A673 (cell line): ENCODE results near the gene CDH12. TPM values are rescaled to one million over a fixed set of nuclear protein-coding genes. Genes with fewer than 3 reads are reported as not detected.

Experiments used
- BruUV-seq: library from RNA; stranded (reverse); fragments of 400-500 nt; replicated peaks from 2 replicates; lab custom pipeline; 2021; lab: Mats Ljungman, UMichigan
- CTCF ChIA-PET: fragments of 300-600 bp; sonication (Branson Sonifier 250); formaldehyde crosslinking; loops from one replicate; lab custom pipeline; 2022; ENCODE audit warnings: antibody characterized with exemption; lab: Charles Lee
- POLR2A ChIA-PET: fragments of 300-600 bp; sonication (Branson Sonifier 250); formaldehyde crosslinking; loops from one replicate; lab custom pipeline; 2022; ENCODE audit warnings: antibody characterized with exemption; ENCODE audit not compliant: low non-redundant PET; lab: Charles Lee
- DNase-seq: peaks from one replicate; pipeline ENCODE4 v3.0.0-alpha.2; 2015; ENCODE audit warnings: low spot score
- H3K27ac ChIP-seq: fragments of 200-600 bp; sonication (generic); 2 replicates; pipeline ENCODE4 v1.5.1; 2016; ENCODE audit warnings: mixed run types, low read depth, mild to moderate bottlenecking, mixed read lengths, antibody characterized with exemption, low read length; ENCODE audit not compliant: poor library complexity, severe bottlenecking
- H3K27me3 ChIP-seq: fragments of 200-600 bp; sonication (generic); replicated peaks from 2 replicates; pipeline ENCODE4 v1.6.1; 2017; ENCODE audit warnings: mixed run types, low read depth, mild to moderate bottlenecking, mixed read lengths, antibody characterized with exemption, low read length; ENCODE audit not compliant: insufficient read depth, poor library complexity
- H3K36me3 ChIP-seq: fragments of 200-600 bp; sonication (generic); 2 replicates; pipeline ENCODE4 v1.6.1; 2016; ENCODE audit warnings: mixed run types, mild to moderate bottlenecking, mixed read lengths, antibody characterized with exemption, low read length; ENCODE audit not compliant: insufficient read depth, poor library complexity, severe bottlenecking
- H3K4me1 ChIP-seq: fragments of 200-600 bp; sonication (generic); 2 replicates; pipeline ENCODE4 v1.6.1; 2017; ENCODE audit warnings: mixed run types, mild to moderate bottlenecking, mixed read lengths, antibody characterized with exemption, low read length; ENCODE audit not compliant: insufficient read depth, poor library complexity, severe bottlenecking
- H3K4me3 ChIP-seq: fragments of 200-600 bp; sonication (generic); 2 replicates; pipeline ENCODE4 v1.5.1; 2016; ENCODE audit warnings: low read depth, mixed run types, mild to moderate bottlenecking, mixed read lengths, low read length; ENCODE audit not compliant: poor library complexity, severe bottlenecking
- H3K9me3 ChIP-seq: fragments of 200-600 bp; sonication (generic); 2 replicates; pipeline ENCODE4 v1.6.1; 2016; ENCODE audit warnings: mixed run types, low read depth, mild to moderate bottlenecking, mixed read lengths, antibody characterized with exemption, low read length; ENCODE audit not compliant: poor library complexity, severe bottlenecking
- CTCF ChIP-seq: fragments of 300-800, 200-600 bp; sonication (generic); conservative IDR thresholded peaks from 2 replicates; pipeline ENCODE4 v1.5.1; 2017; ENCODE audit warnings: low read depth, mild to moderate bottlenecking, antibody characterized with exemption, low read length, moderate library complexity, mixed read lengths
- EZH2 ChIP-seq: fragments of 200-600 bp; sonication (generic); IDR thresholded peaks from 2 replicates; pipeline ENCODE4 v1.6.1; 2017; ENCODE audit warnings: borderline replicate concordance, low read depth, mild to moderate bottlenecking, mixed read lengths, antibody characterized with exemption, low read length; ENCODE audit not compliant: poor library complexity, severe bottlenecking
- intact Hi-C: fragments of 100-400 bp; cut with micrococcal nuclease; formaldehyde crosslinking; loops from one replicate; pipeline ENCODE4 v1.10.0; 2022; ENCODE audit not compliant: unreplicated experiment
- total RNA-seq: library from RNA; stranded (reverse); gene quantifications from 2 replicates; pipeline ENCODE4 v1.2.3, GENCODE V29; 2021

Gene CDH12
- total RNA-seq, 1 experiment from 2014 or later, result 39.5 TPM

- Histone ChIP-seq H3K4me3 (no peak overlapping the region), H3K27me3 (no peaks in the 10 kb centered on the region), H3K9me3 (no peaks in the 10 kb centered on the region), H3K27ac (no peak overlapping the region), H3K36me3 (no peaks in the 10 kb centered on the region), H3K4me1 (no peaks in the 10 kb centered on the region)
- intact Hi-C loops, result no loop called here
- no TSS peak for BruUV-seq
- DNase-seq, result no peak
- CTCF ChIA-PET, result no interaction called here
- POLR2A ChIA-PET, result no interaction called here
- TF ChIP-seq EZH2 (no peak), CTCF (no peak)
Observed at GRCh38 chr5:22500556-22500955, 352.6 kb downstream of the CDH12 start.

GRCh38 chr5:22496666-22497065 lies 356.5 kb downstream of the CDH12 start:
- no TSS peak for BruUV-seq
- Histone ChIP-seq H3K36me3 (no peaks in the 10 kb centered on the region), H3K27me3 (no peaks in the 10 kb centered on the region), H3K9me3 (no peaks in the 10 kb centered on the region), H3K27ac (no peak overlapping the region), H3K4me3 (no peak overlapping the region), H3K4me1 (no peaks in the 10 kb centered on the region)
- ChIA-PET CTCF (no interaction called here), POLR2A (no interaction called here)
- intact Hi-C loops, result no loop called here
- TF ChIP-seq EZH2 (no peak), CTCF (no peak)
- DNase-seq, result no peak

- no peak overlapping the region for H3K27ac ChIP-seq
- no peak for DNase-seq
- no peaks in the 10 kb centered on the region for H3K4me1 ChIP-seq
- no peaks in the 10 kb centered on the region for H3K36me3 ChIP-seq
- no peaks in the 10 kb centered on the region for H3K27me3 ChIP-seq
- TF ChIP-seq EZH2, result no peak
- CTCF ChIA-PET, result no interaction called here
- no peak overlapping the region for H3K4me3 ChIP-seq
- POLR2A ChIA-PET, result no interaction called here
- BruUV-seq, result no TSS peak
- no peaks in the 10 kb centered on the region for H3K9me3 ChIP-seq
- intact Hi-C loops, result no loop called here
Observed at GRCh38 chr5:22495016-22495720, 358.0 kb downstream of the CDH12 start.

GRCh38 chr5:22488427-22488826 lies 364.7 kb downstream of the CDH12 start:
- Histone ChIP-seq H3K36me3 (no peaks in the 10 kb centered on the region), H3K9me3 (no peaks in the 10 kb centered on the region), H3K27ac (no peak overlapping the region), H3K4me1 (no peaks in the 10 kb centered on the region), H3K4me3 (no peak overlapping the region), H3K27me3 (no peaks in the 10 kb centered on the region)
- intact Hi-C loops, result no loop called here
- TF ChIP-seq CTCF (no peak), EZH2 (no peak)
- POLR2A ChIA-PET, result no interaction called here
- DNase-seq, result no peak
- CTCF ChIA-PET, result no interaction called here
- BruUV-seq, result no TSS peak
